HG03280 (cell line): Measurements from ENCODE around the gene CAMKK2.
"Not testable (repeated sequence)": the region's sequence is repeated elsewhere in the genome, so short reads cannot be mapped to it uniquely, and the experiment has no call there.

Experiments
- ATAC-seq: cut with Tn5 transposase; IDR thresholded peaks from one replicate; pipeline ENCODE4 v1.9.1; 2021; ENCODE audit warnings: mild to moderate bottlenecking, moderate library complexity; ENCODE audit not compliant: unreplicated experiment

Gene CAMKK2

GRCh38 chr12:121296618-121297434 is at the start of gene CAMKK2:
Gene CAMKK2, minus strand, starts transcription at chr12:121296709. Its CDS starts 22,183 bp downstream, at chr12:121274526.
- peak; percentile 83 for ATAC-seq

GRCh38 chr12:121345151-121345815 is 48.8 kb upstream of the CAMKK2 start:
- no peak for ATAC-seq

- no peak for ATAC-seq
Measured at GRCh38 chr12:121344506-121344905, 48.0 kb upstream of the CAMKK2 start.

- ATAC-seq, result no peak
Measured at GRCh38 chr12:121337416-121337815, 40.9 kb upstream of the CAMKK2 start.

- ATAC-seq, result no peak
Measured at GRCh38 chr12:121334513-121335343, 38.2 kb upstream of the CAMKK2 start.

- no peak for ATAC-seq
Measured at GRCh38 chr12:121333747-121334146, 37.2 kb upstream of the CAMKK2 start.

GRCh38 chr12:121331248-121331647 is 34.7 kb upstream of the CAMKK2 start:
- no peak for ATAC-seq

GRCh38 chr12:121330692-121331091 is 34.2 kb upstream of the CAMKK2 start:
- no peak for ATAC-seq

GRCh38 chr12:121330195-121330594 is 33.7 kb upstream of the CAMKK2 start:
- ATAC-seq, result no peak

GRCh38 chr12:121328620-121329019 is 32.1 kb upstream of the CAMKK2 start:
- ATAC-seq, result no peak

- ATAC-seq, result no peak
Measured at GRCh38 chr12:121326996-121327674, 30.6 kb upstream of the CAMKK2 start.

- ATAC-seq, result no peak
Measured at GRCh38 chr12:121325922-121326396, 29.4 kb upstream of the CAMKK2 start.

GRCh38 chr12:121323908-121324307 is 27.4 kb upstream of the CAMKK2 start:
- ATAC-seq, result no peak

- ATAC-seq, result no peak
Measured at GRCh38 chr12:121318121-121318520, 21.6 kb upstream of the CAMKK2 start.

- ATAC-seq, result no peak
Measured at GRCh38 chr12:121314431-121314830, 17.9 kb upstream of the CAMKK2 start.

GRCh38 chr12:121310231-121310630 is 13.7 kb upstream of the CAMKK2 start:
- not testable (repeated sequence) for ATAC-seq

GRCh38 chr12:121307397-121307796 is 10.9 kb upstream of the CAMKK2 start:
- not testable (repeated sequence) for ATAC-seq

- no peak for ATAC-seq
Measured at GRCh38 chr12:121304306-121304705, 7.8 kb upstream of the CAMKK2 start.

GRCh38 chr12:121301876-121302275 is 5.4 kb upstream of the CAMKK2 start:
- no peak for ATAC-seq

- no peak for ATAC-seq
Measured at GRCh38 chr12:121300083-121300819, 3.7 kb upstream of the CAMKK2 start.
